Measurements from ENCODE around the gene PF4V1. TPM values are rescaled to one million over a fixed set of nuclear protein-coding genes. Genes with fewer than 3 reads are reported as not detected.
A peak's percentile ranks its signal among the peaks of the same experiment; 100 is the strongest.

Gene PF4V1
- total and polyA plus RNA-seq, 9 of the 15 experiments (the other 6 are each of a cell fraction or from before 2014, with no cell fraction given), result not detected

DNA sequence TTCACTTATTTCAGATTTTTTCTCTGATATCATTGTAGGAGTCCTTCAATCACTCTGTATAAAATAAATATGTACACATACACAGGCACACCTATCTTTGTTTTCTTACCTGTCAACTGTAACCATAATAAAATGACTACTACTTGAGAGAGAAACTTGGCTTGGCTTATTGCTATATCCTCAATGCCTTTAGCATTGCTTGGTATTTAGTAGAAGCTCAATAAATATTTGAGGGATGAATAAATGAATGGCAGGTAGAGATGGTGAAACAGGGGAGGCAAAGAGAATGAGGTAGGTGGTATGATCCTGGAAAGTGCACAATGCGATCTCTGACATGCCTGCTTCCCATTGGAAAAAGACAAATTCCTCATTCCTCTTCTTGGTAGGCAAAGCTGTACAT, 38.4 kb upstream of the PF4V1 start (continued):
- TF ChIP-seq, protein P1, sequence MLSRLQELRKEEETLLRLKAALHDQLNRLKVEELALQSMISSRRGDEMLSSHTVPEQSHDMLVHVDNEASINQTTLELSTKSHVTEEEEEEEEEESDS (CRISPR knock-in tag; IDR thresholded peaks at IDR 0.05), result no peak

DNA sequence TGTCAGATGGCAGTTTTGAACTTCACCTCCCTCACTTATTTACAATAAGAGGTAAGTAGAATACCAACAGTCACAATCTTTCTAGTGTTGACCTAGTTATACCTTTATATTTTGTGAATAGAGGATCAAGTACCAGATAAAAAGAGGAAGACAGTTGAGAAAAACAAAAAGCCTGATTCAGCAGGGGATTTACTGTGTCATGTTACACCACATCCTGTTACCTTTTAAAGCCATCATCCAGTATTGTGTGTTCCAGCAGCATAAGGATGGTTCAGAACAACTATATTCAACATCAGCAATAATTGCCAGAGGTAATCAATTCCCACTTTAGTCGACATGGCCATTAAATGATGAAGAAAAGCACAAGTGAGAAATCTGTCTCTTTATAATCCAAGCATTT, 38.0 kb upstream of the PF4V1 start:
- Histone ChIP-seq H3K36me3 (ENCODE audit: control insufficient read depth, insufficient read depth, low read length) (no peaks in the 10 kb centered on the region), H3K9me3 (replicated peaks; ENCODE audit: control insufficient read depth, insufficient read depth, low read depth, low read length) (no peaks in the 10 kb centered on the region), H3K79me2 (ENCODE audit: control insufficient read depth, insufficient read depth, low read length) (no peaks in the 10 kb centered on the region), H3K9me1 (ENCODE audit: control insufficient read depth, insufficient read depth, low read length) (no peaks in the 10 kb centered on the region), H3K4me2 (ENCODE audit: insufficient read depth, low read length) (no peak overlapping the region), H3K27ac (ENCODE audit: extremely low read depth, low read depth, low read length) (no peak overlapping the region), H4K20me1 (replicated peaks; ENCODE audit: control insufficient read depth, insufficient read depth, low read length) (no peaks in the 10 kb centered on the region), H3K9ac (ENCODE audit: insufficient read depth in 1 of 2, low read depth in 2 of 2, low read length in 2 of 2) (no peak overlapping the region), H3K4me3 (no peak overlapping the region), H3K27me3 (ENCODE audit: control insufficient read depth in 2 of 2, insufficient read depth in 2 of 2, low read length in 2 of 2) (no peaks in the 10 kb centered on the region), H3K4me1 (replicated peaks in 1 of 2; ENCODE audit: control insufficient read depth in 2 of 2, insufficient read depth in 2 of 2, low read length in 2 of 2) (no peaks in the 10 kb centered on the region), H2AFZ (ENCODE audit: low read depth, low read length) (no peak overlapping the region)
- WGBS (ENCODE audit: insufficient coverage, low coverage, missing lambda C conversion rate), result 0% methylated on average over 1 of the region's 1 CpG
- DNase-seq (ENCODE audit: extremely low read depth in 1 of 4, low spot score in 3 of 4), result no peak
- CTCF ChIA-PET (ENCODE audit: low intra/inter-chr PET ratio), result no interaction called here
- no peak for FAIRE-seq
- intact Hi-C loops (cut with micrococcal nuclease), result no loop called here
- TF ChIP-seq NFE2L1 (tag; IDR thresholded peaks at IDR 0.05; ENCODE audit: borderline replicate concordance, low read depth) (no peak), MAFF (IDR thresholded peaks at IDR 0.05; ENCODE audit: low read length) (peak; percentile 9; the same call in 1 of the 2 replicates), C11orf30 (IDR thresholded peaks at IDR 0.05; ENCODE audit: low read depth) (peak; percentile 19; the same call in 1 of the 2 replicates), ZNF316 (IDR thresholded peaks at IDR 0.05) (peak; percentile 41)
- no peak for ATAC-seq
- in situ Hi-C loops (cut with MboI), result no loop called here
- no TSS peak for BruUV-seq (replicated peaks)
- POLR2A ChIA-PET, result no interaction called here

DNA sequence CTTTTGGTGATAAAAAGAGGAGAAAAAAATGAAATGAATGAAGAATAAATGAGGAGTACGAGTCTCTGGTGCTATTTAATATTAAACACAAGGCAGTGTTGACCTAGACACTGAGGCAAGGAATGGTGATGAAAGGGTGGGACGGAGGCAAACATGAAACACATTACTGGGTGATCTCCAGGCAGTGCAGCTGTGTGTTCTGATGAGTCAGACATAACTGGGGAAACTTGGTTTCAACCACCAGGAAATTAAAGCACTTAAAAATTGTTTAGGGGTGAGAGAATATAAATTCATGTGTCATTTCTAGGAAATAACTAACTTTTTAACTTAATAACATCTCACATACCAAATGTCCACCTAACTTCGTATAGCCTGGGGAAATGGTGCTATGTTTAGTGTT, 36.3 kb upstream of the PF4V1 start:
- Histone ChIP-seq H3K9me1 (ENCODE audit: control insufficient read depth, insufficient read depth, low read length) (no peaks in the 10 kb centered on the region), H3K27me3 (ENCODE audit: control insufficient read depth in 2 of 2, insufficient read depth in 2 of 2, low read length in 2 of 2) (no peaks in the 10 kb centered on the region), H3K27ac (ENCODE audit: extremely low read depth, low read depth, low read length) (no peak overlapping the region), H2AFZ (ENCODE audit: low read depth, low read length) (peak overlapping the region; percentile 43; the same call in 1 of the 2 replicates), H3K4me3 (no peak overlapping the region), H4K20me1 (replicated peaks; ENCODE audit: control insufficient read depth, insufficient read depth, low read length) (no peaks in the 10 kb centered on the region), H3K79me2 (ENCODE audit: control insufficient read depth, insufficient read depth, low read length) (no peaks in the 10 kb centered on the region), H3K36me3 (ENCODE audit: control insufficient read depth, insufficient read depth, low read length) (no peaks in the 10 kb centered on the region), H3K9me3 (replicated peaks; ENCODE audit: control insufficient read depth, insufficient read depth, low read depth, low read length) (no peaks in the 10 kb centered on the region), H3K4me1 (replicated peaks in 1 of 2; ENCODE audit: control insufficient read depth in 2 of 2, insufficient read depth in 2 of 2, low read length in 2 of 2) (no peaks in the 10 kb centered on the region), H3K4me2 (ENCODE audit: insufficient read depth, low read length) (no peak overlapping the region), H3K9ac (ENCODE audit: insufficient read depth in 1 of 2, low read depth in 2 of 2, low read length in 2 of 2) (no peak overlapping the region)
- FAIRE-seq (no peak), DNase-seq (ENCODE audit: extremely low read depth in 1 of 4, low spot score in 3 of 4) (no peak), ATAC-seq (no peak)
- no peak for TF ChIP-seq BRCA1 (IDR thresholded peaks at IDR 0.05)
- TF ChIP-seq BRCA1 (CRISPR knock-in tag; IDR thresholded peaks at IDR 0.05), result no peak
- TF ChIP-seq ZNF316 (IDR thresholded peaks at IDR 0.05), result 0 out of 2 replicates have a peak, but pooled peaks have one; percentile 19
- TF ChIP-seq, protein P2, sequence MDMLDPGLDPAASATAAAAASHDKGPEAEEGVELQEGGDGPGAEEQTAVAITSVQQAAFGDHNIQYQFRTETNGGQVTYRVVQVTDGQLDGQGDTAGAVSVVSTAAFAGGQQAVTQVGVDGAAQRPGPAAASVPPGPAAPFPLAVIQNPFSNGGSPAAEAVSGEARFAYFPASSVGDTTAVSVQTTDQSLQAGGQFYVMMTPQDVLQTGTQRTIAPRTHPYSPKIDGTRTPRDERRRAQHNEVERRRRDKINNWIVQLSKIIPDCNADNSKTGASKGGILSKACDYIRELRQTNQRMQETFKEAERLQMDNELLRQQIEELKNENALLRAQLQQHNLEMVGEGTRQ (CRISPR knock-in tag; IDR thresholded peaks at IDR 0.05), result no peak
- no peak for TF ChIP-seq KHSRP (IDR thresholded peaks at IDR 0.05)
- TF ChIP-seq, protein P3, sequence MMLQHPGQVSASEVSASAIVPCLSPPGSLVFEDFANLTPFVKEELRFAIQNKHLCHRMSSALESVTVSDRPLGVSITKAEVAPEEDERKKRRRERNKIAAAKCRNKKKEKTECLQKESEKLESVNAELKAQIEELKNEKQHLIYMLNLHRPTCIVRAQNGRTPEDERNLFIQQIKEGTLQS (IDR thresholded peaks at IDR 0.05), result peak; percentile 30; the same call in 1 of the 2 replicates
- TF ChIP-seq, protein P3 (CRISPR knock-in tag; conservative IDR thresholded peaks at IDR 0.05), result no peak
- ChIA-PET POLR2A (interaction anchor here (0.6 kb wide), 1 partner anchor 15 kb away, joined by 3 read pairs; no protein-coding TSS in a partner anchor), CTCF (ENCODE audit: low intra/inter-chr PET ratio) (no interaction called here)
- 24% methylated on average over 3 of the region's 3 CpGs for WGBS (ENCODE audit: insufficient coverage, low coverage, missing lambda C conversion rate)
- no TSS peak for BruUV-seq (replicated peaks)
- intact Hi-C loops (cut with micrococcal nuclease) (no loop called here), in situ Hi-C loops (cut with MboI) (no loop called here)
